T-helper 2 cell treated with Interferon-gamma antibody and Interleukin-4, amounts not matched to agents 5 μg/mL and 100 μg/mL, for 36 hours (primary cell): ENCODE data around the gene DDB1.
A peak's percentile ranks its signal among the peaks of the same experiment; 100 is the strongest.

ENCODE experiments used
- DNase-seq: peaks from one replicate; pipeline ENCODE4 v3.0.0; 2021; ENCODE audit warnings: low spot score
- H3K27ac Mint-ChIP-seq: one replicate; pipeline ENCODE4 v1.8.0; 2021; ENCODE audit warnings: mild to moderate bottlenecking, mixed read lengths
- H3K27me3 Mint-ChIP-seq: one replicate; pipeline ENCODE4 v1.8.0; 2021; ENCODE audit warnings: low read depth, mixed read lengths
- H3K36me3 Mint-ChIP-seq: one replicate; pipeline ENCODE4 v1.8.0; 2021; ENCODE audit warnings: low read depth, mixed read lengths
- H3K4me1 Mint-ChIP-seq: one replicate; pipeline ENCODE4 v1.8.0; 2021; ENCODE audit warnings: low read depth, mixed read lengths
- H3K4me3 Mint-ChIP-seq: one replicate; pipeline ENCODE4 v1.8.0; 2022; ENCODE audit warnings: mild to moderate bottlenecking, moderate library complexity, mixed read lengths
- H3K9me3 Mint-ChIP-seq: one replicate; pipeline ENCODE4 v1.8.0; 2021; ENCODE audit warnings: mixed read lengths

The DDB1 gene

GRCh38 chr11:61335355-61335710 is 2.4 kb upstream of the DDB1 start:
- Mint-ChIP-seq H3K27me3 (no peaks in the 10 kb centered on the region), H3K4me1 (peaks cover 34% of the 10 kb centered on the region), H3K36me3 (peaks cover 19% of the 10 kb centered on the region), H3K9me3 (no peaks in the 10 kb centered on the region), H3K27ac (peak overlapping the region; percentile 62), H3K4me3 (peak overlapping the region; percentile 24)
- no peak for DNase-seq

GRCh38 chr11:61334434-61335354 is 1.8 kb upstream of the DDB1 start:
- Mint-ChIP-seq H3K27ac (peak overlapping the region; percentile 96), H3K36me3 (peaks cover 24% of the 10 kb centered on the region), H3K9me3 (no peaks in the 10 kb centered on the region), H3K27me3 (no peaks in the 10 kb centered on the region), H3K4me3 (peak overlapping the region; percentile 93), H3K4me1 (peaks cover 37% of the 10 kb centered on the region)
- no peak for DNase-seq

- DNase-seq = no peak
- H3K4me3 Mint-ChIP-seq = peak overlapping the region; percentile 93
- peaks cover 31% of the 10 kb centered on the region for H3K36me3 Mint-ChIP-seq
- H3K4me1 Mint-ChIP-seq = peaks cover 41% of the 10 kb centered on the region
- H3K27me3 Mint-ChIP-seq = no peaks in the 10 kb centered on the region
- H3K9me3 Mint-ChIP-seq = no peaks in the 10 kb centered on the region
- peak overlapping the region; percentile 96 for H3K27ac Mint-ChIP-seq
Observed at GRCh38 chr11:61333550-61334433, 887 bp upstream of the DDB1 start.

- Mint-ChIP-seq H3K36me3 (peaks cover 38% of the 10 kb centered on the region), H3K27me3 (no peaks in the 10 kb centered on the region), H3K9me3 (no peaks in the 10 kb centered on the region), H3K27ac (peak overlapping the region; percentile 96), H3K4me1 (peaks cover 44% of the 10 kb centered on the region), H3K4me3 (peak overlapping the region; percentile 93)
- DNase-seq = no peak
Observed at GRCh38 chr11:61332281-61332796, 566 bp downstream of the DDB1 start.

GRCh38 chr11:61331651-61332050 is 1.3 kb downstream of the DDB1 start:
- no peak for DNase-seq
- peak overlapping the region; percentile 93 for H3K4me3 Mint-ChIP-seq
- no peaks in the 10 kb centered on the region for H3K9me3 Mint-ChIP-seq
- peak overlapping the region; percentile 96 for H3K27ac Mint-ChIP-seq
- peaks cover 40% of the 10 kb centered on the region for H3K4me1 Mint-ChIP-seq
- H3K36me3 Mint-ChIP-seq = peaks cover 38% of the 10 kb centered on the region
- no peaks in the 10 kb centered on the region for H3K27me3 Mint-ChIP-seq

GRCh38 chr11:61329871-61330270 is 3.0 kb downstream of the DDB1 start:
- Mint-ChIP-seq H3K27me3 (no peaks in the 10 kb centered on the region), H3K36me3 (peaks cover 51% of the 10 kb centered on the region), H3K4me3 (no peak overlapping the region), H3K9me3 (no peaks in the 10 kb centered on the region), H3K4me1 (peaks cover 32% of the 10 kb centered on the region), H3K27ac (no peak overlapping the region)
- DNase-seq = no peak

GRCh38 chr11:61328351-61328750 is 4.6 kb downstream of the DDB1 start:
- no peak for DNase-seq
- no peak overlapping the region for H3K4me3 Mint-ChIP-seq
- H3K27ac Mint-ChIP-seq = no peak overlapping the region
- H3K9me3 Mint-ChIP-seq = no peaks in the 10 kb centered on the region
- peaks cover 25% of the 10 kb centered on the region for H3K4me1 Mint-ChIP-seq
- H3K27me3 Mint-ChIP-seq = no peaks in the 10 kb centered on the region
- peaks cover 61% of the 10 kb centered on the region for H3K36me3 Mint-ChIP-seq

GRCh38 chr11:61327669-61328071 is 5.2 kb downstream of the DDB1 start:
- no peaks in the 10 kb centered on the region for H3K27me3 Mint-ChIP-seq
- H3K4me1 Mint-ChIP-seq = peaks cover 25% of the 10 kb centered on the region
- H3K9me3 Mint-ChIP-seq = no peaks in the 10 kb centered on the region
- no peak overlapping the region for H3K4me3 Mint-ChIP-seq
- no peak overlapping the region for H3K27ac Mint-ChIP-seq
- DNase-seq = no peak
- peaks cover 67% of the 10 kb centered on the region for H3K36me3 Mint-ChIP-seq

- H3K9me3 Mint-ChIP-seq = no peaks in the 10 kb centered on the region
- no peaks in the 10 kb centered on the region for H3K27me3 Mint-ChIP-seq
- no peak for DNase-seq
- peaks cover 11% of the 10 kb centered on the region for H3K4me1 Mint-ChIP-seq
- H3K4me3 Mint-ChIP-seq = no peak overlapping the region
- H3K36me3 Mint-ChIP-seq = peaks cover 62% of the 10 kb centered on the region
- no peak overlapping the region for H3K27ac Mint-ChIP-seq
Observed at GRCh38 chr11:61325649-61326414, 7.1 kb downstream of the DDB1 start.

- DNase-seq = no peak
- H3K9me3 Mint-ChIP-seq = no peaks in the 10 kb centered on the region
- H3K27ac Mint-ChIP-seq = no peak overlapping the region
- H3K36me3 Mint-ChIP-seq = peaks cover 49% of the 10 kb centered on the region
- no peaks in the 10 kb centered on the region for H3K4me1 Mint-ChIP-seq
- no peak overlapping the region for H3K4me3 Mint-ChIP-seq
- H3K27me3 Mint-ChIP-seq = no peaks in the 10 kb centered on the region
Observed at GRCh38 chr11:61315260-61315659, 17.6 kb downstream of the DDB1 start.

- H3K36me3 Mint-ChIP-seq = peaks cover 43% of the 10 kb centered on the region
- no peak overlapping the region for H3K27ac Mint-ChIP-seq
- H3K4me1 Mint-ChIP-seq = no peaks in the 10 kb centered on the region
- no peaks in the 10 kb centered on the region for H3K9me3 Mint-ChIP-seq
- no peak overlapping the region for H3K4me3 Mint-ChIP-seq
- no peak for DNase-seq
- no peaks in the 10 kb centered on the region for H3K27me3 Mint-ChIP-seq
Observed at GRCh38 chr11:61310749-61311148, 22.2 kb downstream of the DDB1 start.

GRCh38 chr11:61309739-61310138 is 23.2 kb downstream of the DDB1 start:
- DNase-seq = no peak
- no peaks in the 10 kb centered on the region for H3K9me3 Mint-ChIP-seq
- H3K36me3 Mint-ChIP-seq = peaks cover 43% of the 10 kb centered on the region
- H3K27ac Mint-ChIP-seq = no peak overlapping the region
- no peaks in the 10 kb centered on the region for H3K27me3 Mint-ChIP-seq
- H3K4me1 Mint-ChIP-seq = no peaks in the 10 kb centered on the region
- H3K4me3 Mint-ChIP-seq = no peak overlapping the region

- DNase-seq = no peak
- Mint-ChIP-seq H3K4me1 (no peaks in the 10 kb centered on the region), H3K9me3 (no peaks in the 10 kb centered on the region), H3K27ac (no peak overlapping the region), H3K36me3 (peaks cover 43% of the 10 kb centered on the region), H3K4me3 (no peak overlapping the region), H3K27me3 (no peaks in the 10 kb centered on the region)
Observed at GRCh38 chr11:61309141-61309540, 23.8 kb downstream of the DDB1 start.
